Renal pelvis (tissue), 4 donors: ENCODE measurements around the gene MKRN2. TPM values are rescaled to one million over a fixed set of nuclear protein-coding genes. Genes with fewer than 3 reads are reported as not detected.

Experiments used
- DNase-seq: peaks from one replicate; pipeline ENCODE4 v3.0.0-alpha.2; 2013
- polyA plus RNA-seq, 3 donors: library from polyadenylated mRNA; unstranded; fragments of 120-200 nt; gene quantifications; one replicate each; pipeline ENCODE4 v1.2.1, GENCODE V29; 2013; ENCODE audit not compliant: insufficient read length in 3 of 3

Gene MKRN2
- polyA plus RNA-seq, 3 donors, result 42.9 to 50.3 (median 48.3) TPM

DNA sequence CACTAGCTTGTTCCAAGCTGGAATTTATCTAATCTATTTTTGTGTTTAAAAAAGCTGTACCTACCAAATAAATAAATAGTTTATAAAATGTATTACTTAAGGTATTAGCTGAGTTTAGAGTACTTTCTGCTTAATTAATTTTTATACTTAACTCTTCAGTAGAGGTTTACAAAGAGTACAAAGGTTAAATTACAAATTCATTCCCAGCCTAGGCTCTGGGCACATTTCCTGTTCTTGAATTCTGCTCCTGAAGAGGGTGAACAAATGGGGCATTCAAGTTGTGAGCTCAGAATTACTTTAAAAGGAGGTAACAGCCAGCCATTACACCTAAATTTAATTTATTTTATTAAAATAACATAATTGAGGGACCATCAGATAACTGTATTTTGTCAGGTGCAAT, 26.4 kb downstream of the MKRN2 start:
- DNase-seq, result no peak

GRCh38 chr3:12584083-12584482, 27.2 kb downstream of the MKRN2 start:
- DNase-seq, result no peak

- no peak for DNase-seq
Measured at GRCh38 chr3:12585181-12585580, 28.3 kb downstream of the MKRN2 start.

GRCh38 chr3:12585970-12586369, 29.1 kb downstream of the MKRN2 start:
- no peak for DNase-seq

GRCh38 chr3:12586403-12586802, 29.5 kb downstream of the MKRN2 start:
- DNase-seq, result no peak

GRCh38 chr3:12588039-12589009, 31.4 kb downstream of the MKRN2 start:
- no peak for DNase-seq

GRCh38 chr3:12590096-12590495, 33.2 kb downstream of the MKRN2 start:
- no peak for DNase-seq

- DNase-seq, result no peak
Measured at GRCh38 chr3:12591456-12591855, 34.6 kb downstream of the MKRN2 start.

- no peak for DNase-seq
Measured at GRCh38 chr3:12591997-12592715, 35.3 kb downstream of the MKRN2 start.

- DNase-seq, result no peak
Measured at GRCh38 chr3:12593473-12593872, 36.6 kb downstream of the MKRN2 start.

GRCh38 chr3:12598890-12599289, 42.0 kb downstream of the MKRN2 start:
- DNase-seq, result no peak

- DNase-seq, result no peak
Measured at GRCh38 chr3:12601072-12601471, 44.2 kb downstream of the MKRN2 start.

DNA sequence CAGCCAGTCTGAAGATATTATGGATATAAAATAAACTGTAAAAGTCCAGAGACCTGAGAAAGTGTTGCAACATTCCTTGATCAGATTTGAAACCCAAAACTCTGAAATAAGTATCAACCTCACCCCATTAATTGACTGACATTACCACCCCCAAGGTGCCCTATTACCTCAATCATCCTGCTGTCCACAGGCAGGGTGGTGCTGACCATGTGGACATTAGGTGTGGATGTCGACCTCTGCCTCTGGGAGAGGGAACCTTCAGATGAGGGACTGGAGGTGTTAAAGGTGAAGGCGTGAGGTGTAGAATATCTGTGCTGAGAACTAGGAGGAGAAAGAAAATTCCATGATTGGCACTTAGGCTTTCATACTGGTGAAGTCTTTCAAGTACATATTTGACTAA, 47.1 kb downstream of the MKRN2 start:
- no peak for DNase-seq

DNA sequence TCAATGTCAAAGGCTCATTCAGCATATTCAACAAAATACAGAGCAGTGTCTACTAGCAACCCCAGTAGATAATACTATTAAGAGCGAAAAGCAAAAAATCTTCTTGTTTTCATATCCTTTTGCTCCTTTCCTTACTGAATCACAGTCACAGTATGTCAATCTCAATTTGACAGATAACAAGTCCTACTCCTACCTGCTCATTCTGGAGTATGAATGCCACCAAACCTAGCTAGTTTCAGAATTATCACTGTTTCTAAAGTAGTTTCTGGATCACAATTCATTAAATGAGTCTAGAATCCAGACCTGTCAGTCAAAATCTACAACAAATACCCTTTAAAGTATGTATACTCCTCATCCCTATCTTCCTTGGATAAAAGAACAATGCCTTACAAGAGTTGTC, 51.5 kb downstream of the MKRN2 start:
- DNase-seq, result no peak

- no peak for DNase-seq
Measured at GRCh38 chr3:12611117-12611516, 54.2 kb downstream of the MKRN2 start.

- no peak for DNase-seq
Measured at GRCh38 chr3:12612514-12613226, 55.8 kb downstream of the MKRN2 start.

DNA sequence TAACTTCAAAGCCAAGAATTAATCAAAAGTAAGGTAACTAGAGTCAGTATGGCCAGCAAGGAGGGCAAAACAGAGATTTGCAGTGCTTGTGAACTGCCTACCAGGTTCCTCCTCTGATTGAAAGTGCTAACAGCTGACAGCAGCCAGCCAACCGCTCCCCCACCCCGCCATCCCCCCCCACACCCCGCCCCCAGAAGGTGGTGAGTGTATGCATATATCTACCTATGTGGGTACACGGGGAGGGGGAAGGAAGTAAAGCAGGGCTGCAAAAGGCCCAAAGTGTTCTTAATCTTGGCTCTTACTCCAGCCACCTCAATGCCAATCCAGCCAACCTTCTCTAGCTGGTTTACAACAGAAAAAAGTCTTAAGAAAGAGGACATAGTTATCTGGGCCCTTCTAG, 56.4 kb downstream of the MKRN2 start:
- DNase-seq, result no peak

GRCh38 chr3:12615266-12615665, 58.4 kb downstream of the MKRN2 start:
- no peak for DNase-seq

GRCh38 chr3:12618426-12618825, 61.5 kb downstream of the MKRN2 start:
- no peak for DNase-seq

DNA sequence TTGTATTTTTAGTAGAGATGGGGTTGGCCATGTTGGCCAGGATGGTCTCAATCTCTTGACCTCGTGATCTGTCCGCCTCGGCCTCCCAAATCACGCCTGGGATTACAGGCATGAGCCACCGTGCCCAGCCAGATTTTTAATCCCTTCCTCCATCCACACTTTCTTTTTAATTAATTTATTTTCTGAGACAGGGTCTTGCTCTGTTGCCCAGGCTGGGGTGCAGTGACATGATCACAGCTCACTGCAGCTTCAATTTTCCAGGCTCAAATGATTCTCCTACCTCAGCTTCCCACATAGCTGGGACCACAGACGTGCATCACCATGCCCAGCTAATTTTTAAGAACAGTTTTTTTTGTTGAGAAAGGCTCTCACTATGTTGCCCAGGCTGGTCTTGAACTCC, 63.4 kb downstream of the MKRN2 start:
- DNase-seq, result no peak

GRCh38 chr3:12620729-12621128, 63.8 kb downstream of the MKRN2 start:
- no peak for DNase-seq

GRCh38 chr3:12622335-12622734, 65.4 kb downstream of the MKRN2 start:
- no peak for DNase-seq

- no peak for DNase-seq
Measured at GRCh38 chr3:12624056-12624455, 67.2 kb downstream of the MKRN2 start.
